ENCODE measurements around the gene SEMA3F. TPM values are rescaled to one million over a fixed set of nuclear protein-coding genes. Genes with fewer than 3 reads are reported as not detected.

The SEMA3F gene
- total RNA-seq, 2 donors from 2014 or later = 44.8 to 63.2 TPM

DNA sequence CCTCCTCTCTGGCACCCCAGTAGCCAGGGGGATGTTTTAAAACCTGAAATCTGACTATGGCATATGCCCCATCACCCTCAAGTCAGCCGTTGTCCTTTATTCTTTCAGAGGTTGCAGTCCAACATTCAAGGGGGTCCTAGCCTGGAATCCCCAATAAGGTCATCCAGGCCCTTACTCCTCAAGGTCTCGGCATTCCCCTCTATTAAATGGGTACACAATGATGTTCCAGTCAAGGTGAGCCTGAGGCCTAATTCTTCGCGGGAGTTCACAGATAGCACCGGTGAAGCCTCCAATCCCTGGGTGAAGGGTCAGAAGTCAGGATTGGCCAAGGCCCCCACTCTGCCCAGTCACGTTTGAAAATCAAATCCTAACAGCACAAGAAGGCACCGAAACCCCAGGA lies 8.1 kb upstream of the SEMA3F start:
- no peak overlapping the region for H3K4me3 Mint-ChIP-seq
- no peaks in the 10 kb centered on the region for H3K36me3 Mint-ChIP-seq (ENCODE audit: low read depth)
- no peak overlapping the region for H3K4me3 ChIP-seq (ENCODE audit: low read length)
- no peak overlapping the region for H3K9ac ChIP-seq (ENCODE audit: extremely low read depth, low read length, poor library complexity, severe bottlenecking)
- no peaks in the 10 kb centered on the region for H3K27me3 ChIP-seq (ENCODE audit: control insufficient read depth, insufficient read depth, low read length, poor library complexity, severe bottlenecking)
- no peaks in the 10 kb centered on the region for H3K9me3 ChIP-seq (ENCODE audit: control insufficient read depth, low read length)
- peaks cover 11% of the 10 kb centered on the region for H3K4me1 Mint-ChIP-seq
- TF ChIP-seq, protein P1, sequence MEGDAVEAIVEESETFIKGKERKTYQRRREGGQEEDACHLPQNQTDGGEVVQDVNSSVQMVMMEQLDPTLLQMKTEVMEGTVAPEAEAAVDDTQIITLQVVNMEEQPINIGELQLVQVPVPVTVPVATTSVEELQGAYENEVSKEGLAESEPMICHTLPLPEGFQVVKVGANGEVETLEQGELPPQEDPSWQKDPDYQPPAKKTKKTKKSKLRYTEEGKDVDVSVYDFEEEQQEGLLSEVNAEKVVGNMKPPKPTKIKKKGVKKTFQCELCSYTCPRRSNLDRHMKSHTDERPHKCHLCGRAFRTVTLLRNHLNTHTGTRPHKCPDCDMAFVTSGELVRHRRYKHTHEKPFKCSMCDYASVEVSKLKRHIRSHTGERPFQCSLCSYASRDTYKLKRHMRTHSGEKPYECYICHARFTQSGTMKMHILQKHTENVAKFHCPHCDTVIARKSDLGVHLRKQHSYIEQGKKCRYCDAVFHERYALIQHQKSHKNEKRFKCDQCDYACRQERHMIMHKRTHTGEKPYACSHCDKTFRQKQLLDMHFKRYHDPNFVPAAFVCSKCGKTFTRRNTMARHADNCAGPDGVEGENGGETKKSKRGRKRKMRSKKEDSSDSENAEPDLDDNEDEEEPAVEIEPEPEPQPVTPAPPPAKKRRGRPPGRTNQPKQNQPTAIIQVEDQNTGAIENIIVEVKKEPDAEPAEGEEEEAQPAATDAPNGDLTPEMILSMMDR (conservative IDR thresholded peaks at IDR 0.05) = no peak
- H3K4me1 ChIP-seq (ENCODE audit: control insufficient read depth, insufficient read depth, low read length) = peaks cover 2% of the 10 kb centered on the region
- no peaks in the 10 kb centered on the region for H3K9me3 Mint-ChIP-seq
- no peaks in the 10 kb centered on the region for H3K36me3 ChIP-seq (ENCODE audit: control insufficient read depth, insufficient read depth, low read length)
- no peak overlapping the region for H3K27ac ChIP-seq (ENCODE audit: low read depth, low read length)
- no peak overlapping the region for H3K27ac Mint-ChIP-seq
- 93 to 96% methylated on average over 5 to 7 of the region's 7 CpGs for WGBS, 2 experiments (ENCODE audit: insufficient coverage in 1 of 2, insufficient read length in 1 of 2)
- DNase-seq = no peak
- H3K27me3 Mint-ChIP-seq (ENCODE audit: insufficient read depth) = no peaks in the 10 kb centered on the region

DNA sequence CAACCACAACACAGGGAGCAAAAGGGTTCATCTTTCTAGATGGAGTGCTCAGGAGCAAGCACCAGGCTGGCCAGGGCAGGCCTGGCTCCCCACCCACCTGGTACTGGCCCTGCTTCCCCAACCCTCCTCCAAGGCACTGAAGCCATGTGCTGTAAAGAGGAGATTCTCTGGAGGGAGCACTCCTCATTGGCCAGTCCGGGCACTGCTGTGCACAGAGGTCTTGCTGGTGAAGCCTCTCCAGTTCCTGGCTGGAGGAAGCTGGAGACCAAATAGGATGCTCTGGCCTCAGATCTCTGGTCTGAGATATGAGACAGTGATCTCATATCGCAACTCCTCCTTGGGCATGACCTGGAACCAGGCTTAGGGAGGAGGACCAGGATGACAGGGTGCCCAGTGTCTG lies 7.7 kb upstream of the SEMA3F start:
- WGBS, 2 experiments (ENCODE audit: insufficient coverage in 1 of 2, insufficient read length in 1 of 2) = 63 to 97% methylated on average over 1 to 2 of the region's 2 CpGs
- no peaks in the 10 kb centered on the region for H3K27me3 Mint-ChIP-seq (ENCODE audit: insufficient read depth)

DNA sequence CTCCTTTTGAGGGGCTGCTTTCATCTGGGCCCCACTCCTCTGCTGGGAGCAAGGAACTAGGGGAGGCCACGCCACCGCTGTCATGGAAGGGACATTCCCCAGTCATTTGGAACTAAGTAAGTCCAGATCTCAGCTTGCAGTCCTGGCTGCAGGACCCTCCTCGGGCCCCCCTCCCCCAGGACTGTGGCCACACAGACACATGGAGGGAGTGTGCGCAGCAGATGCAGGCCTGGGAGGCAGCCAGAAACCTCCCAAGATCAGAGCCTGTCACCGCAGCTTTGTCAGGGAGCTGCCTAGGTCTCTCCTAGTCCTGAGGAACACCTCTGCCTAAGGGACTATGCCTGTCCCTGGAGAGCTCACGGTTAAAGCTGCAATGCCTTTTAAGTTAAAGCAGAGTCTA lies 7.3 kb upstream of the SEMA3F start:
- Histone ChIP-seq H3K9me3 (ENCODE audit: control insufficient read depth, low read length) (no peaks in the 10 kb centered on the region), H3K4me3 (ENCODE audit: low read length) (no peak overlapping the region), H3K36me3 (ENCODE audit: control insufficient read depth, insufficient read depth, low read length) (no peaks in the 10 kb centered on the region), H3K9ac (ENCODE audit: extremely low read depth, low read length, poor library complexity, severe bottlenecking) (no peak overlapping the region), H3K27me3 (ENCODE audit: control insufficient read depth, insufficient read depth, low read length, poor library complexity, severe bottlenecking) (peaks cover under 1% of the 10 kb centered on the region), H3K27ac (ENCODE audit: low read depth, low read length) (no peak overlapping the region), H3K4me1 (ENCODE audit: control insufficient read depth, insufficient read depth, low read length) (peaks cover 2% of the 10 kb centered on the region)
- DNase-seq = no peak
- Mint-ChIP-seq H3K9me3 (no peaks in the 10 kb centered on the region), H3K27me3 (ENCODE audit: insufficient read depth) (peaks cover under 1% of the 10 kb centered on the region), H3K4me1 (peaks cover 11% of the 10 kb centered on the region), H3K27ac (no peak overlapping the region), H3K36me3 (ENCODE audit: low read depth) (no peaks in the 10 kb centered on the region), H3K4me3 (no peak overlapping the region)
- WGBS, 2 experiments (ENCODE audit: insufficient coverage in 1 of 2, insufficient read length in 1 of 2) = 84 to 88% methylated on average over 5 to 6 of the region's 6 CpGs
- TF ChIP-seq, protein P1 (conservative IDR thresholded peaks at IDR 0.05) = no peak

More for the DNA sequence above, 7.7 kb upstream of the SEMA3F start:
- no peaks in the 10 kb centered on the region for H3K36me3 Mint-ChIP-seq (ENCODE audit: low read depth)
- H3K36me3 ChIP-seq (ENCODE audit: control insufficient read depth, insufficient read depth, low read length) = no peaks in the 10 kb centered on the region
- H3K4me1 Mint-ChIP-seq = peaks cover 11% of the 10 kb centered on the region
- peaks cover 2% of the 10 kb centered on the region for H3K4me1 ChIP-seq (ENCODE audit: control insufficient read depth, insufficient read depth, low read length)
- no peak overlapping the region for H3K4me3 ChIP-seq (ENCODE audit: low read length)
- H3K27ac ChIP-seq (ENCODE audit: low read depth, low read length) = no peak overlapping the region
- TF ChIP-seq, protein P1 (conservative IDR thresholded peaks at IDR 0.05) = no peak
- H3K9ac ChIP-seq (ENCODE audit: extremely low read depth, low read length, poor library complexity, severe bottlenecking) = no peak overlapping the region
- no peaks in the 10 kb centered on the region for H3K27me3 ChIP-seq (ENCODE audit: control insufficient read depth, insufficient read depth, low read length, poor library complexity, severe bottlenecking)
- no peaks in the 10 kb centered on the region for H3K9me3 Mint-ChIP-seq
- no peak overlapping the region for H3K27ac Mint-ChIP-seq
- H3K4me3 Mint-ChIP-seq = no peak overlapping the region
- no peak for DNase-seq
- H3K9me3 ChIP-seq (ENCODE audit: control insufficient read depth, low read length) = no peaks in the 10 kb centered on the region
